ENCODE data around the gene RBP5.

DNA sequence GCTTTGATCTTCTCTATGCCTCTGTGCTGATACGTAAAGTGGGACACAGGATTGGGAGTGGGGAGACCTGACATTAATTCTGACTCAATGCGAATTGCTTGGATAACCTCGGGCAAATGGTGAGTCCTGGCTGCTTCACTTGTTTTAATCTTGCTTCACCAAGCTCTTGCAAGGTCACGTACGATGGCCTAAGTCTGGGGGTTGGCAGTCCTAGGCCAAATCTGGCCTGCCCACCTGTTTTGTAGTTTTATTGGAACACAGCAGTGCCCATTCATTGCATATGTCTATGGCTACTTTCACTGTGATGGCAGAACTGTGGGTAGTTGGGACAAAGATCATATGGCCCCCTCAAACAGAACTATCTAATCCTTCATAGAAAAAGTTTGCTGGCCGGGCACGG, 14.9 kb upstream of the RBP5 start:
- TF ChIP-seq, protein P1, sequence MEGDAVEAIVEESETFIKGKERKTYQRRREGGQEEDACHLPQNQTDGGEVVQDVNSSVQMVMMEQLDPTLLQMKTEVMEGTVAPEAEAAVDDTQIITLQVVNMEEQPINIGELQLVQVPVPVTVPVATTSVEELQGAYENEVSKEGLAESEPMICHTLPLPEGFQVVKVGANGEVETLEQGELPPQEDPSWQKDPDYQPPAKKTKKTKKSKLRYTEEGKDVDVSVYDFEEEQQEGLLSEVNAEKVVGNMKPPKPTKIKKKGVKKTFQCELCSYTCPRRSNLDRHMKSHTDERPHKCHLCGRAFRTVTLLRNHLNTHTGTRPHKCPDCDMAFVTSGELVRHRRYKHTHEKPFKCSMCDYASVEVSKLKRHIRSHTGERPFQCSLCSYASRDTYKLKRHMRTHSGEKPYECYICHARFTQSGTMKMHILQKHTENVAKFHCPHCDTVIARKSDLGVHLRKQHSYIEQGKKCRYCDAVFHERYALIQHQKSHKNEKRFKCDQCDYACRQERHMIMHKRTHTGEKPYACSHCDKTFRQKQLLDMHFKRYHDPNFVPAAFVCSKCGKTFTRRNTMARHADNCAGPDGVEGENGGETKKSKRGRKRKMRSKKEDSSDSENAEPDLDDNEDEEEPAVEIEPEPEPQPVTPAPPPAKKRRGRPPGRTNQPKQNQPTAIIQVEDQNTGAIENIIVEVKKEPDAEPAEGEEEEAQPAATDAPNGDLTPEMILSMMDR (IDR thresholded peaks at IDR 0.05): no peak
- no peak for TF ChIP-seq POLR2AphosphoS5 (IDR thresholded peaks at IDR 0.05)
- TF ChIP-seq POLR2A (IDR thresholded peaks at IDR 0.05; ENCODE audit: low read depth): no peak
- TF ChIP-seq EP300 (IDR thresholded peaks at IDR 0.05): no peak

All from esophagus muscularis mucosa (tissue), 4 donors.